Neural cell (in vitro differentiated cells): Measurements from ENCODE around the gene TMTC1. TPM values are rescaled to one million over a fixed set of nuclear protein-coding genes. Genes with fewer than 3 reads are reported as not detected.

Experiments used
- H2AFZ ChIP-seq: fragments of 200-600, 300-800 bp; sonication (generic), shearing (Covaris generic); 2 replicates; pipeline ENCODE4 v1.6.0; 2014; ENCODE audit warnings: low read depth, mild to moderate bottlenecking, antibody characterized with exemption, low read length, moderate library complexity
- H3F3A ChIP-seq: fragments of 200-600 bp; shearing (Covaris generic); 2 replicates; pipeline ENCODE4 v1.6.1; 2016; ENCODE audit warnings: mild to moderate bottlenecking, moderate library complexity, mixed read lengths, antibody characterized with exemption, low read length; ENCODE audit not compliant: insufficient read depth, poor library complexity, severe bottlenecking
- H3K27ac ChIP-seq: fragments of 200-600, 300-800 bp; sonication (generic), shearing (Covaris generic); 2 replicates; pipeline ENCODE4 v1.5.1; 2014; ENCODE audit warnings: mild to moderate bottlenecking, low read length, moderate library complexity
- H3K27me3 ChIP-seq: fragments of 300-800, 200-600 bp; sonication (generic), shearing (Covaris generic); 2 replicates; pipeline ENCODE4 v1.6.0; 2014; ENCODE audit warnings: mild to moderate bottlenecking, low read depth, low read length, moderate library complexity; ENCODE audit not compliant: insufficient read depth
- H3K36me3 ChIP-seq: fragments of 300-800, 200-600 bp; sonication (generic), shearing (Covaris generic); 2 replicates; pipeline ENCODE4 v1.5.1; 2014; ENCODE audit warnings: mild to moderate bottlenecking, antibody characterized with exemption, low read length, moderate library complexity; ENCODE audit not compliant: insufficient read depth
- H3K4me2 ChIP-seq: fragments of 300-800, 200-600 bp; sonication (generic), shearing (Covaris generic); 2 replicates; pipeline ENCODE4 v1.6.0; 2014; ENCODE audit warnings: mild to moderate bottlenecking, low read length
- H3K4me3 ChIP-seq: fragments of 300-800, 200-600 bp; sonication (generic), shearing (Covaris generic); 2 replicates; pipeline ENCODE4 v1.5.1; 2014; ENCODE audit warnings: mild to moderate bottlenecking, low read length, moderate library complexity
- H3K79me2 ChIP-seq: fragments of 200-600 bp; shearing (Covaris generic); replicated peaks from 2 replicates; pipeline ENCODE4 v1.6.0; 2014; ENCODE audit warnings: mild to moderate bottlenecking, low read length, moderate library complexity; ENCODE audit not compliant: insufficient read depth
- H3K9ac ChIP-seq: fragments of 300-800, 200-600 bp; sonication (generic), shearing (Covaris generic); 2 replicates; pipeline ENCODE4 v1.6.1; 2016; ENCODE audit warnings: mild to moderate bottlenecking, low read length, mixed read lengths
- H3K9me2 ChIP-seq: fragments of 200-600 bp; shearing (Covaris generic); 2 replicates; pipeline ENCODE4 v1.6.1; 2016; ENCODE audit warnings: mild to moderate bottlenecking, low read length, mixed read lengths; ENCODE audit not compliant: insufficient read depth
- H3K9me3 ChIP-seq: fragments of 200-600, 300-800 bp; sonication (generic), shearing (Covaris generic); 2 replicates; pipeline ENCODE4 v1.6.1; 2016; ENCODE audit warnings: mild to moderate bottlenecking, mixed run types, low read length, moderate library complexity, mixed read lengths
- H4K20me1 ChIP-seq: fragments of 200-600 bp; shearing (Covaris generic); 2 replicates; pipeline ENCODE4 v1.6.1; 2016; ENCODE audit warnings: mild to moderate bottlenecking, mixed run types; ENCODE audit not compliant: insufficient read depth
- EP300 ChIP-seq: fragments of 450-650 bp; conservative IDR thresholded peaks from 2 replicates; pipeline ENCODE4 v1.6.1; 2014; ENCODE audit warnings: antibody characterized with exemption, mild to moderate bottlenecking, moderate library complexity; ENCODE audit not compliant: poor library complexity, severe bottlenecking
- EZH2 ChIP-seq: fragments of 200-600, 300-800 bp; shearing (Covaris generic), sonication (generic); IDR thresholded peaks from 2 replicates; pipeline ENCODE4 v1.6.1; 2014; ENCODE audit warnings: antibody characterized with exemption, low read length, borderline replicate concordance, mild to moderate bottlenecking; ENCODE audit not compliant: insufficient read depth, poor library complexity, severe bottlenecking
- MXI1 ChIP-seq: fragments of 450-650 bp; conservative IDR thresholded peaks from 2 replicates; pipeline ENCODE4 v1.6.1; 2014; ENCODE audit warnings: antibody characterized with exemption, mild to moderate bottlenecking; ENCODE audit not compliant: poor library complexity, severe bottlenecking
- POLR2AphosphoS5 ChIP-seq: IDR thresholded peaks from 2 replicates; pipeline ENCODE4 v1.6.1; 2012
- RAD21 ChIP-seq: fragments of 450-650 bp; conservative IDR thresholded peaks from 2 replicates; pipeline ENCODE4 v1.6.1; 2014; ENCODE audit warnings: antibody characterized with exemption, mild to moderate bottlenecking, moderate library complexity
- REST ChIP-seq: IDR thresholded peaks from 2 replicates; pipeline ENCODE4 v1.6.1; 2012; ENCODE audit warnings: borderline replicate concordance
- SMC3 ChIP-seq: fragments of 450-650 bp; conservative IDR thresholded peaks from 2 replicates; pipeline ENCODE4 v1.6.1; 2014; ENCODE audit warnings: antibody characterized with exemption, mild to moderate bottlenecking, moderate library complexity; ENCODE audit not compliant: poor library complexity
- TAF1 ChIP-seq: IDR thresholded peaks from 2 replicates; pipeline ENCODE4 v1.6.1; 2012; ENCODE audit warnings: low read depth
- polyA plus RNA-seq: library from polyadenylated mRNA; depleted of rRNA; stranded (reverse); fragments of >200 nt; gene quantifications from 2 replicates; pipeline ENCODE4 v1.2.3, GENCODE V29; 2014
- TF ChIP-seq, protein P1 (sequence below): fragments of 450-650 bp; IDR thresholded peaks from 2 replicates; pipeline ENCODE4 v1.5.1; 2014; ENCODE audit warnings: antibody characterized with exemption, mild to moderate bottlenecking, moderate library complexity; ENCODE audit not compliant: poor library complexity, severe bottlenecking

Gene TMTC1
- polyA plus RNA-seq, 1 donor from 2014 or later: 10.0 TPM

GRCh38 chr12:29706311-29706710 is 77.4 kb downstream of the TMTC1 start:
- Histone ChIP-seq H3K79me2 (no peaks in the 10 kb centered on the region), H3K4me2 (no peak overlapping the region), H3K9ac (no peak overlapping the region), H3K9me2 (no peaks in the 10 kb centered on the region), H3K9me3 (no peaks in the 10 kb centered on the region), H3K4me3 (no peak overlapping the region), H4K20me1 (no peaks in the 10 kb centered on the region), H3K27me3 (no peaks in the 10 kb centered on the region), H3K27ac (no peak overlapping the region), H3K36me3 (no peaks in the 10 kb centered on the region), H3F3A (no peaks in the 10 kb centered on the region), H2AFZ (no peak overlapping the region)
- TF ChIP-seq MXI1 (no peak), EP300 (no peak), TAF1 (no peak), REST (no peak), EZH2 (no peak), POLR2AphosphoS5 (no peak), SMC3 (no peak), RAD21 (no peak)
- TF ChIP-seq, protein P1, sequence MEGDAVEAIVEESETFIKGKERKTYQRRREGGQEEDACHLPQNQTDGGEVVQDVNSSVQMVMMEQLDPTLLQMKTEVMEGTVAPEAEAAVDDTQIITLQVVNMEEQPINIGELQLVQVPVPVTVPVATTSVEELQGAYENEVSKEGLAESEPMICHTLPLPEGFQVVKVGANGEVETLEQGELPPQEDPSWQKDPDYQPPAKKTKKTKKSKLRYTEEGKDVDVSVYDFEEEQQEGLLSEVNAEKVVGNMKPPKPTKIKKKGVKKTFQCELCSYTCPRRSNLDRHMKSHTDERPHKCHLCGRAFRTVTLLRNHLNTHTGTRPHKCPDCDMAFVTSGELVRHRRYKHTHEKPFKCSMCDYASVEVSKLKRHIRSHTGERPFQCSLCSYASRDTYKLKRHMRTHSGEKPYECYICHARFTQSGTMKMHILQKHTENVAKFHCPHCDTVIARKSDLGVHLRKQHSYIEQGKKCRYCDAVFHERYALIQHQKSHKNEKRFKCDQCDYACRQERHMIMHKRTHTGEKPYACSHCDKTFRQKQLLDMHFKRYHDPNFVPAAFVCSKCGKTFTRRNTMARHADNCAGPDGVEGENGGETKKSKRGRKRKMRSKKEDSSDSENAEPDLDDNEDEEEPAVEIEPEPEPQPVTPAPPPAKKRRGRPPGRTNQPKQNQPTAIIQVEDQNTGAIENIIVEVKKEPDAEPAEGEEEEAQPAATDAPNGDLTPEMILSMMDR: no peak

DNA sequence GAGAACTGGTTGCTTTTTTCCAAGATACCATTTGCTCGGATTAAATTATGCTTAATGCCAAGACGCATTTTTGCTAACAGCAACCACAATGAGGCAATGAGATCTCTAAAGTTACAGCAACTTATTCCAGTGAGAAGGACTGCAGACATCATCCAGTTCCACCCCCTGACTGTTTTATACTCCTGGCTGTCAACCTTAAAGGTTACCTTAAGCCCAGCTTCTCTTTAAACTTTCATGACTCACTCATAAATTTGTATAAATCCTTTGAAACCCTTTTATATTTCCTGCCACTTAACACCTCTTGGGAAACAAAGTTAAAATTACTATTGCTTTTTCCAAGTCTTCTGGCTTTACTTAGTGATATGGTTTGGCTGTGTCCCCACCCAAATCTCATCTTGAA is 80.2 kb downstream of the TMTC1 start:
- H4K20me1 ChIP-seq: no peaks in the 10 kb centered on the region
- H3K4me2 ChIP-seq: no peak overlapping the region
- TF ChIP-seq, protein P1: no peak
- no peak for TF ChIP-seq SMC3
- no peak for TF ChIP-seq MXI1
- TF ChIP-seq RAD21: no peak
- TF ChIP-seq TAF1: no peak
- no peak for TF ChIP-seq EZH2
- no peak for TF ChIP-seq POLR2AphosphoS5
- TF ChIP-seq EP300: no peak
- TF ChIP-seq REST: no peak
- H3K4me3 ChIP-seq: no peak overlapping the region
- no peak overlapping the region for H3K27ac ChIP-seq
- H2AFZ ChIP-seq: no peak overlapping the region
- H3K79me2 ChIP-seq: no peaks in the 10 kb centered on the region
- no peak overlapping the region for H3K9ac ChIP-seq
- no peaks in the 10 kb centered on the region for H3K27me3 ChIP-seq
- no peaks in the 10 kb centered on the region for H3K9me2 ChIP-seq
- no peaks in the 10 kb centered on the region for H3K36me3 ChIP-seq
- H3F3A ChIP-seq: no peaks in the 10 kb centered on the region
- no peaks in the 10 kb centered on the region for H3K9me3 ChIP-seq
